ENCODE data around the gene PODXL2.

PODXL2 gene

DNA sequence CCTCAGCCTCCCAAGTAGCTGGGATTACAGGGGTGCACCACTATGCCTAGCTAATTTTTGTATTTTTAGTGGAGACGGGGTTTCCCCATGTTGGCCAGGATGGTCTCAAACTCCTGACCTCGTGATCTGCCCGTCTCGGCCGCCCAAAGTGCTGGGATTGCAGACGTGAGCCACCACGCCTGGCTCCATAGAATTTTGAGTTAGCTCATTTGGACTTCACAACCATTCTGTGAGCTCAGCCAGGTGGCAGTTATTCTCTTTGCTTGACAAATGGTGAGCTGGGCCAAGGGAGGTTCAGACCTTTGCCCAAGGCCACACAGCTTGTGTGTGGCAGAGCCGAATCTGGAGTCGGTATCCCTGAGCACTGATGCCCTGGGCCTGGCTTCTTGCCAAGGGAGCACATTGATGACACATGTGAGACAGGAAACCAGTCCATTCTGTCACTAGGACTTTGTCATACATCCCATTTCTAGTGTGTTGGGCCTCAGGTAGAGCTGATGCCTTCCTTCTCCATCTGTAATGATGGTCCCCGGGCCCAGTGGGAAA, 17.6 kb downstream of the PODXL2 start:
- ATAC-seq (ENCODE audit: low read depth) (no peak), DNase-seq (ENCODE audit: low spot score) (no peak)
- TF ChIP-seq CTCF (IDR thresholded peaks at IDR 0.05; ENCODE audit: poor library complexity, severe bottlenecking), result no peak
- no peaks in the 10 kb centered on the region for H3K27me3 ChIP-seq (ENCODE audit: insufficient read depth, poor library complexity, severe bottlenecking)
- H3K4me3 ChIP-seq (ENCODE audit: severe bottlenecking), result no peak overlapping the region
- H3K36me3 ChIP-seq (ENCODE audit: low read depth), result no peaks in the 10 kb centered on the region
- no peak overlapping the region for H3K27ac ChIP-seq (ENCODE audit: poor library complexity, severe bottlenecking)
- H3K9me3 ChIP-seq (ENCODE audit: severe bottlenecking), result no peaks in the 10 kb centered on the region
- H3K4me1 ChIP-seq (ENCODE audit: insufficient read depth, poor library complexity, severe bottlenecking), result no peaks in the 10 kb centered on the region

- Histone ChIP-seq H3K4me3 (ENCODE audit: severe bottlenecking) (no peak overlapping the region), H3K9me3 (ENCODE audit: severe bottlenecking) (no peaks in the 10 kb centered on the region), H3K36me3 (ENCODE audit: low read depth) (no peaks in the 10 kb centered on the region), H3K27ac (ENCODE audit: poor library complexity, severe bottlenecking) (no peak overlapping the region), H3K27me3 (ENCODE audit: insufficient read depth, poor library complexity, severe bottlenecking) (no peaks in the 10 kb centered on the region), H3K4me1 (ENCODE audit: insufficient read depth, poor library complexity, severe bottlenecking) (no peaks in the 10 kb centered on the region)
- TF ChIP-seq CTCF (IDR thresholded peaks at IDR 0.05; ENCODE audit: poor library complexity, severe bottlenecking), result no peak
- no peak for DNase-seq (ENCODE audit: low spot score)
- no peak for ATAC-seq (ENCODE audit: low read depth)
Measured at GRCh38 chr3:127647166-127647844, 18.3 kb downstream of the PODXL2 start.

DNA sequence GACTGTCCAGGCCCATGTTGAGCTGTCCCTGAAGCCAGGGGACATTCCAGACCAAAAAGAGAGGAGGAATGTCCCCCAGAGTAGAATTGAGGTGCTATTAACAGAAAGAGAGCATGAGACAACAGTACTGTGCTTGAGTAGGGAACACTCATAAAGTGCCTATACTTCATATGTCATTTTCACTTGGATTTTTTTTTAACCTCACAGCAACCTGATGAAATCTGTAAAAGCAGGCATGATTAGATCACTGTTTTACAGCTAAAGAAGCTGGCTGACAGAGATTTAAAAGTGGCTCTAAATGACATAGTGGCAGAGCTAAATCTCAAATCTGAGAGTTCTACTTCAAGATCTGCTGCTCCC, 18.8 kb downstream of the PODXL2 start:
- Histone ChIP-seq H3K4me3 (ENCODE audit: severe bottlenecking) (no peak overlapping the region), H3K9me3 (ENCODE audit: severe bottlenecking) (no peaks in the 10 kb centered on the region), H3K27me3 (ENCODE audit: insufficient read depth, poor library complexity, severe bottlenecking) (no peaks in the 10 kb centered on the region), H3K27ac (ENCODE audit: poor library complexity, severe bottlenecking) (no peak overlapping the region), H3K36me3 (ENCODE audit: low read depth) (no peaks in the 10 kb centered on the region), H3K4me1 (ENCODE audit: insufficient read depth, poor library complexity, severe bottlenecking) (no peaks in the 10 kb centered on the region)
- ATAC-seq (ENCODE audit: low read depth), result no peak
- no peak for TF ChIP-seq CTCF (IDR thresholded peaks at IDR 0.05; ENCODE audit: poor library complexity, severe bottlenecking)
- no peak for DNase-seq (ENCODE audit: low spot score)

GRCh38 chr3:127650236-127650635, 21.3 kb downstream of the PODXL2 start:
- Histone ChIP-seq H3K9me3 (ENCODE audit: severe bottlenecking) (no peaks in the 10 kb centered on the region), H3K27ac (ENCODE audit: poor library complexity, severe bottlenecking) (no peak overlapping the region), H3K4me1 (ENCODE audit: insufficient read depth, poor library complexity, severe bottlenecking) (no peaks in the 10 kb centered on the region), H3K4me3 (ENCODE audit: severe bottlenecking) (no peak overlapping the region), H3K27me3 (ENCODE audit: insufficient read depth, poor library complexity, severe bottlenecking) (no peaks in the 10 kb centered on the region), H3K36me3 (ENCODE audit: low read depth) (no peaks in the 10 kb centered on the region)
- ATAC-seq (ENCODE audit: low read depth), result no peak
- TF ChIP-seq CTCF (IDR thresholded peaks at IDR 0.05; ENCODE audit: poor library complexity, severe bottlenecking), result no peak
- no peak for DNase-seq (ENCODE audit: low spot score)

DNA sequence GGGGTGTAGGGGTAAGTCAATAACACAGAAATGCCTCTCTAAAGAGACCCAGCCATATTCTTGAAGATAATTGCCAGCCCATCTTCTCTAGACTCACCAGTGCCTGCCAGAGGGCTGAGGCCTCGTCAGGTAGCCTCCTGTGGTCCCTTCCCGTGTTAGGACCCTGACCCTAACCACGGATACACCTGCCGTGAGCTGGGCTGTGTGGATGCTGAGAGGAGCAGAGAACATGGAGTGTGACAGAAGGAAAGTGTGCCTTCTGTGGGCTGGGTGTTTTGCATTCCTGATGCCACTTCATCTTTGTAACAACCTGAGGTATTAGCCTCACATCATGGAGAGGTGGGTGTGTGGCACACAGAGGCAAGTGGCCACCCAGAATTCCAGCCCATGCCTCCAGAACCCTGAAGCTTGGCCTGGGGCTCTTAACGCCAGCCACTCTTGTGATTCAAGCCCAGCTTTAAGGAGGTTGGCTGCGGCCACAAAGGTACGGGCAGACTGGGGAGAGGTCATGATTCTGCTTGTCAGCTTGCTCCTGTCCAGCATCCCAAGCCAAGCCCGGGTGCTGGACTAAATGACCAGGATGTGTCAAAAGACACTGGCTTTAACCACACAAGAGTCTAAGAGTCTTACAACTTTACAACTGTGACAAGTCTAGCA, 22.7 kb downstream of the PODXL2 start:
- no peak overlapping the region for H3K4me3 ChIP-seq (ENCODE audit: severe bottlenecking)
- H3K27me3 ChIP-seq (ENCODE audit: insufficient read depth, poor library complexity, severe bottlenecking), result no peaks in the 10 kb centered on the region
- H3K4me1 ChIP-seq (ENCODE audit: insufficient read depth, poor library complexity, severe bottlenecking), result no peaks in the 10 kb centered on the region
- TF ChIP-seq CTCF (IDR thresholded peaks at IDR 0.05; ENCODE audit: poor library complexity, severe bottlenecking), result no peak
- H3K27ac ChIP-seq (ENCODE audit: poor library complexity, severe bottlenecking), result no peak overlapping the region
- no peaks in the 10 kb centered on the region for H3K36me3 ChIP-seq (ENCODE audit: low read depth)
- no peak for DNase-seq (ENCODE audit: low spot score)
- H3K9me3 ChIP-seq (ENCODE audit: severe bottlenecking), result no peaks in the 10 kb centered on the region
- no peak for ATAC-seq (ENCODE audit: low read depth)

All from RWPE2 (cell line).